Spleen (tissue), 7 donors: Measurements from ENCODE around the gene AMY1C.
"Not testable (repeated sequence)": the region's sequence is repeated elsewhere in the genome, so short reads cannot be mapped to it uniquely, and the experiment has no call there.

Source experiments
- CTCF ChIP-seq, 11 experiments: fragments of 200-600 bp in 7 of 11; fragments of 450-650 bp in 4 of 11; sonication (generic) in 4 of 11; IDR thresholded peaks in 8 of 11; conservative IDR thresholded peaks in 3 of 11; 1 replicate in 7 of 11; 2 replicates in 4 of 11; pipeline versions ENCODE4 v1.4.0 to v1.8.0; 2016 to 2021; ENCODE audit warnings: antibody characterized with exemption in 11 of 11, inconsistent platforms in 4 of 11, mild to moderate bottlenecking in 1 of 11
- POLR2AphosphoS5 ChIP-seq, 3 donors: sonication (generic); formaldehyde crosslinking; IDR thresholded peaks; one replicate each; pipeline ENCODE4 v1.5.1; 2017; ENCODE audit warnings: antibody characterized with exemption in 3 of 3
- donor health status: DM: no; HTN: no; CAD: no; lungs with moderate emphysema.
- donor health status: DM: no; HTN: no; CAD: no.
- donor health status: DM: no; HTN: no; CAD: no.

- not testable (repeated sequence) for TF ChIP-seq CTCF (IDR thresholded peaks at IDR 0.05 in 8 of 11, conservative IDR thresholded peaks at IDR 0.05 in 3 of 11); POLR2AphosphoS5 (IDR thresholded peaks at IDR 0.05)
Measured at GRCh38 chr1:103735334-103735733, 14.4 kb upstream of the AMY1C start.
